HEK293 (cell line): ENCODE data around the gene PRR5.

Experiments used
- CTCF ChIP-seq: fragments of 450-650 bp; formaldehyde crosslinking; IDR thresholded peaks from 2 replicates; pipeline ENCODE4 v1.5.1; 2016; ENCODE audit warnings: missing biosample characterization, missing genetic modification characterization
- OVOL3 ChIP-seq: fragments of 450-650 bp; formaldehyde crosslinking; IDR thresholded peaks from 2 replicates; pipeline ENCODE4 v1.5.1; 2016; ENCODE audit warnings: missing biosample characterization, missing genetic modification characterization
- PRDM6 ChIP-seq: fragments of 450-650 bp; formaldehyde crosslinking; IDR thresholded peaks from 2 replicates; pipeline ENCODE4 v1.5.1; 2017; ENCODE audit warnings: missing biosample characterization, missing genetic modification characterization
- REST ChIP-seq: fragments of 450-650 bp; formaldehyde crosslinking; IDR thresholded peaks from 2 replicates; pipeline ENCODE4 v1.5.1; 2016; ENCODE audit warnings: missing biosample characterization, missing genetic modification characterization
- TCF7L2 ChIP-seq: IDR thresholded peaks from 2 replicates; pipeline ENCODE4 v1.6.1; 2011; ENCODE audit warnings: low read depth, mild to moderate bottlenecking, inconsistent platforms, low read length, moderate library complexity, borderline replicate concordance
- ZBTB8A ChIP-seq: fragments of 450-650 bp; formaldehyde crosslinking; IDR thresholded peaks from 2 replicates; pipeline ENCODE4 v1.5.1; 2016; ENCODE audit warnings: missing biosample characterization, missing genetic modification characterization
- ZFHX2 ChIP-seq: fragments of 450-650 bp; formaldehyde crosslinking; conservative IDR thresholded peaks from 2 replicates; pipeline ENCODE4 v1.5.1; 2016; ENCODE audit warnings: missing biosample characterization, missing genetic modification characterization
- ZNF112 ChIP-seq: fragments of 450-650 bp; formaldehyde crosslinking; IDR thresholded peaks from 2 replicates; pipeline ENCODE4 v1.5.0; 2017; ENCODE audit warnings: missing biosample characterization, missing genetic modification characterization
- ZNF266 ChIP-seq: fragments of 450-650 bp; formaldehyde crosslinking; IDR thresholded peaks from 2 replicates; pipeline ENCODE4 v1.5.1; 2016; ENCODE audit warnings: missing biosample characterization, missing genetic modification characterization, low read depth
- ZNF423 ChIP-seq: fragments of 450-650 bp; formaldehyde crosslinking; IDR thresholded peaks from 2 replicates; pipeline ENCODE4 v1.5.1; 2016; ENCODE audit warnings: missing biosample characterization, missing genetic modification characterization
- ZNF514 ChIP-seq: fragments of 450-650 bp; formaldehyde crosslinking; IDR thresholded peaks from 2 replicates; pipeline ENCODE4 v1.5.1; 2016; ENCODE audit warnings: missing biosample characterization, missing genetic modification characterization
- ZNF600 ChIP-seq: fragments of 450-650 bp; formaldehyde crosslinking; IDR thresholded peaks from 2 replicates; pipeline ENCODE4 v1.5.1; 2016; ENCODE audit warnings: missing biosample characterization, missing genetic modification characterization
- ZXDB ChIP-seq: fragments of 450-650 bp; formaldehyde crosslinking; IDR thresholded peaks from 2 replicates; pipeline ENCODE4 v1.5.1; 2016; ENCODE audit warnings: missing biosample characterization, missing genetic modification characterization

GRCh38 chr22:44705022-44705297 lies 3.0 kb downstream of the PRR5 start:
- TF ChIP-seq ZNF423 (tag by site-specific recombination) (no peak), CTCF (no peak), OVOL3 (tag by site-specific recombination) (no peak), ZNF514 (tag by site-specific recombination) (no peak), TCF7L2 (no peak), ZBTB8A (tag by site-specific recombination) (no peak), ZFHX2 (tag by site-specific recombination) (no peak), REST (tag by site-specific recombination) (no peak), ZNF112 (tag by site-specific recombination) (no peak), ZNF600 (no peak), PRDM6 (tag by site-specific recombination) (no peak), ZXDB (no peak), ZNF266 (tag by site-specific recombination) (no peak)
